GM21447 (cell line): ENCODE measurements around the gene GRIK3.

Source experiments
- ATAC-seq: cut with Tn5 transposase; IDR thresholded peaks from one replicate; pipeline ENCODE4 v1.9.1; 2021; ENCODE audit not compliant: unreplicated experiment

GRIK3 gene

DNA sequence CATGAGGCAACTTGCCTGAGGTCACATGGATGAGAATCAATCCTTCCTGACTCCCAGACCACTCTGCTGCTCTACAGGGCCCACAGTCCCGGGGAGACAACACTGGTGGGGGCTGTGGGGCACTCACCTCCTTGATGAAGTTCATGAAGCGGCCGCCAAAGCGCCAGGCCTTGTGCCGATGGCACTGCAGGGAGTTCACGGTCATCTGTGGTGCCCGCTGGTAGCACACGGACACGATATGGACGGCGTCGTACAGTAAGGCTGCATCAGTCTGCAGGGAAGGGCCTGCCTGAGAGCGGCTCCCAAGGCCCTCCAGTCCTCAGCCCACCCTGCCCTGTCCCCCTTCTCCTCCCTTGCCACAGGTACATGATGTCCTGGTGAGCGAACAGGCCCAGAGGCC lies 175.3 kb downstream of the GRIK3 start:
- ATAC-seq, result no peak

DNA sequence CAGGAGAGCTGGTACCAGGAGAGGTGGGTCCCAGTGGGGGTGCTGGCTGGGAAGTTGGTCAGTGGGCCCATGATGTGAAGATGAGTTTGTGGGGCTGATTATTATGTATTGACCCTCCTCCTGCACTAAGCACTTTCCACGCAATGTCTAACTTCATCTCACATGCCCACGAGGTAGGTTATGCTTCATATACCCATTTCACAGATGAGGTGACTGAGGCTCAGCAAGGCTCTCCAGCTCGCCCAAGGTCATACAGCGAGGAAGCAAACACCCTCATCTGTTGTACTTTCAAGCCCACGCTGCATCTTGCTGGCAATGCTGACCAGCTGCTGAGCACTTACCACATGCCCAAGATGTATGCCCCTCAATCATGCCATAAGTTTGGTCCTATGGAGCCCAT lies 175.8 kb downstream of the GRIK3 start:
- no peak for ATAC-seq

DNA sequence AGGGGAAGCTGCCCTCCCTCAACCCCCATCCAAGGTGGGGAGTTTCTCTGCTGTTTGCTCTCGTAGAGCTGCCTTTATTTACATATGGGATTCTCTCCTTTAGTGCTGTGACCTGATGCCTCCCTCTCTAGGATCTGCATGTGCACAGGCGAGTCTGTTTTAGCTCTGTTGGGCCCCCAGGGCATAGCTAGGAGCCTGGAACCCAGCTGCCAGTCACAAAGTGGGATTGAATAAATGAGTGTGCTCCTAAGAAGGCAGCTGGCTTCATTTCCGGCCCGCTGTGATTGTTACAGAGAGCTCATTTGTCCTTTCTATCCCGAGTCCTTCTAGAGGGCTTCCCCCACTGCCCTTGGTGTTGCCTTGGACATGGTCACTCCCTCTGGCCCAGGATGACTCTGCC lies 176.6 kb downstream of the GRIK3 start:
- no peak for ATAC-seq

GRCh38 chr1:36855699-36856494 lies 178.4 kb downstream of the GRIK3 start:
- ATAC-seq, result no peak

- no peak for ATAC-seq
Observed at GRCh38 chr1:36853638-36854037, 180.7 kb downstream of the GRIK3 start.

GRCh38 chr1:36852586-36852985 lies 181.7 kb downstream of the GRIK3 start:
- no peak for ATAC-seq

DNA sequence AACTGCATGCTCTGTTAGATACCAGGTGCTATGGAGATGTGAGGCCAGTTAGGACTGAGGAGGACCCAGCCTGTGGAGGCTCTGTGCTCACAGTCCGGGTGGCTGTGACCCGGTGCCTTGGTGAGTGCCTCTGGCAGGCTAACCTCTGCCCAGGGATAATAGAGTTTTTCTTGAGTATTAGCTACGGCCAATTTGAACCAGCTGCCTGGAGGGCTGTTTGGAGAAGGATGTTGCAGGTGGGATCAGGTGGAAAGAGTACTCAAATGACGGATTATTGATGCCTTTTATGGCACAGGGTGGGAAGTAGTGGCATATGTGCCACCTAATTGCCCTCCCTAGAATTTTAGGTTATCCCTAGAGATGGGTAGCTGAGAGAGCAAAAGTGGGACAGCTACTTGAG lies 182.7 kb downstream of the GRIK3 start:
- no peak for ATAC-seq

- ATAC-seq, result no peak
Observed at GRCh38 chr1:36851087-36851486, 183.2 kb downstream of the GRIK3 start.

DNA sequence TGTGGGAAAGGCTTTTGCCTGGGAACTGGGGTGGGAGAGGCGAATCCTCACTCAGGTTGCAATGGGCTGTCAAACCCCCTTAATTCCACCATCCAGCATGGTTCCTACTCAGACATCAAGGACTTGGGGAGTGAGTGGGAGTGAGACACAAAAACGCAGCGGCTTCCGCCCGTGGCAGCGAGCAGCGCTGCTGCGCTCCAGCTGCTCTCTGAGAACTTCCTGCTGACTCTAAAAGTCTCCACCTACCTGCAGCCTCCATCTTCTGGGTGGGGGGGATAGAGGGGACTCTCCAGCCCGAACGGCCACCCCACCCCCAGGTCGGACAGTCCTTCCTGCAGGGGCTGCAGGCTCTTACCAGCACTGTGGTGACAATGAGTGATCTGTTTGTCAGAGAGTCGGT lies 184.4 kb downstream of the GRIK3 start:
- ATAC-seq, result no peak

- ATAC-seq, result no peak
Observed at GRCh38 chr1:36847761-36848160, 186.6 kb downstream of the GRIK3 start.

DNA sequence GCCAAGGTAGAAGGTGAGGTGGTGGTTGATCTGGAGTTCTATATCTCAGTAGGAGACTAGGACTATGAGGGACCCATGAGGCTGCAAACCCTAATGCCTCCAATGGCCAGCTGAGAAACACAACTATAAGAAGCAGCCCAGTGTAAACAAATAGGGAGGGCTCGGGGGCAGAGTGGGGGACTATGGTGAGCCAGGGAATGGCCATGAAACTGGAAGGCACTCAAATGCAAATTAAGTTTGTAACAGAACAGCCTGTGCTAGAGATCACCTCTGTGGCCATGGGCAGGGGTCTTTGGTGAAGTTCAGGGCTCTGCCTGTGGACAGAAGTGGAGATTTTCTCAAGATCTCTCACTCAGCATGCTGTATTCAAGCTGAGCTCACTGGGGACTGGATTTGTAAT lies 187.1 kb downstream of the GRIK3 start:
- ATAC-seq, result no peak

- no peak for ATAC-seq
Observed at GRCh38 chr1:36846357-36846756, 188.0 kb downstream of the GRIK3 start.

DNA sequence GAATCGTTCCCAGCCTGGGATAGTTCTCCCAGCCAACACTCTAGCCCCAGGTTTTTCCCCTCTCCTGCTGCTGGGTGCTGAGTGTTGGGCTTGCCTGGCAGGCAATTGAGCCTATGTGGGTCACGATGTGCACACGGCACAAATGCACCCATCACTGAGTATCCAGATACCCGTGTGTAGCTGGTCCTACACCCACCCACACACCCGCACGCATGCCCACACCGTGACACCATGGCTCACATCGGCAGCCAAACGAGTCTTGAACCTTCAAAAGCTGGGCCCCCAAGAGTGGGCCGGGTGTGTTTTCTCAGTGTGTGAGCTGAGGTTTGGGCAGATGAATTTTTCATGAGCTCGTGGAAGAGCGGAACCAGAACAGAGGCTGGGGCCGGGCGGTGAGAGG lies 188.5 kb downstream of the GRIK3 start:
- ATAC-seq, result no peak

- no peak for ATAC-seq
Observed at GRCh38 chr1:36844917-36845316, 189.4 kb downstream of the GRIK3 start.

DNA sequence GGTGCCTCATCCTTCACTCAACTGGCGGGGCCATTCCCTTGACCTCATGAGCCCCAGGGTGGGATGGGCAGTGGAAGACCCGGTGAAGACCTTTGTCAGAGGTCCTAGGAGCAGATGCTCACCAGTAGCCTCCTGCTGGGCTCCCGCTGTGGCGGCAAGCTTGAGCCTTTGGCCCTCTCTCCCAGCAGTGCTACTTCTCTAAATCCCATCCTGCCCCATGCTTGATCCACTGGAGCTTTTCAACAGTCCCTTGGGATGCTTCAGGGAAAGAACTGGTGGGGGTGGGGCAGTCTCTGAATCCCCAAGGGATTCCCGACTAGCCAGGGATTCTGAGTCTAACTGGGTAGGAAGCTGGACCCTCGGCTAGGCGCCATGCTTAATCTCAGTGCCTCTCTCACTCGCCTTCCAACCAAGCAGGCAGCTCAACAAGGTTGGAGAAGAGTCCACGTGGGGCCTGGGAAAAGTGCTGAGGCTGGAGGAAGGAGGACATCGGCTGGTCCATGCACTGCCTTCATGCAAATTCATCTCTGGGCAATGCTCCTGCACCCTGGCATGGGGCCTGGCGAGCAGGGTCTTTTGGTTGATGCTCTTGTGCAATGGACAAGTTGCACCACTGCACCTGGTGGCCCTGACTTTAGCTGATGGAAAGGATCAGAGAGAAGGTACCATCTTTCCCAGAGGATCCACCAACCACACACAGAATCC lies 190.3 kb downstream of the GRIK3 start:
- no peak for ATAC-seq

- ATAC-seq, result no peak
Observed at GRCh38 chr1:36843027-36843426, 191.3 kb downstream of the GRIK3 start.

DNA sequence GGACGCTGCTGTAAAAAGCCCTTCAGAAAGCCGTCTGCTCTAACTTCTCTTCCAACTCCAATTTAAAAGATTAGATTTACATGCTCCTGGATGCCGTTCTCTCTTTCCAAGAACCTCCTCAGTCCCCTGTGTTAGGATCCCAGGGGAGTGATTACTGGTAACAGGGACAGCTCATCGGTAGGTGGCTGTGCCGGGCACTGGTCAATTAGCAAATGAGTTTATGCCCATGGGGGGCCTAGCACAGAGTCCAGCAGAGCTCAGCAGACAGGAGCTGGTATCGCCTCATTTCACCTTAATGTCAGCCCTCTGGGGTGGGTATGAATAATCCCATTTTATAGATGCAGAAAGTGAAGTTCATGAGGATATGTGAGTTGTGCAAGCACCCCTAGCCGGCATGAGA lies 191.9 kb downstream of the GRIK3 start:
- no peak for ATAC-seq

GRCh38 chr1:36839485-36839884 lies 194.8 kb downstream of the GRIK3 start:
- ATAC-seq, result no peak

GRCh38 chr1:36838888-36839287 lies 195.4 kb downstream of the GRIK3 start:
- no peak for ATAC-seq

GRCh38 chr1:36836916-36837315 lies 197.4 kb downstream of the GRIK3 start:
- no peak for ATAC-seq

DNA sequence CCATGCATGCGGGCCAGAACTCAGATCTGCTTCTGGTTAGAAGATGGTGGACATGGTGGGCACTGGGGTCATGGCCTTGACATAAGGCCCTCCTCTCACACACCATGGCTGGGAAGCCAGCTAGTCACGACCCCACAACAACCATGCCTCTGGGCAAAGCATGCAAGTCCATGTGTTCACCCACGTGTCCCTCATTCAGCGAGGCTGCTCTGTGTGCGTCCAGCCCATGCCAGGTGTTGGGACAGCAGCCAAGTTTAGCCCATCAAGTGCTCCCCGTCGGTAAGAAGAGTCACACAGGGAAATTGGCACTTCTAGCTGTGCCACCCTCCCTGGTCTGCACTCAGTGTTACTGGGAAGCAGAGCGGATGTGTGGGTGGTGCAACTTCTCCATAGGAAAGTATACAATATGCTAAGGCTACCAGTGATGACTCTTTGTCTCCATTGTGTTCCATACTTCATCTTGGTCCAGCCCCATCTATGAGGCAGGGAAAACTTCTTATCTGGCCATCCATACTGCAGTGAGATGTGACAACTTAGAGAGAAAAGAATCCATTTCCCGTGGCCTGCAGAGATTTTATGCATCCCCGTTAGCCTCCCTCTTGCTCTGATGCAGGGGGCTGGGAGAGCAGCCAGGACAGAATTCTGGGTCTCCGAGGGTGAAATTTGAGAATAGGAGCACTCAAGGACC lies 198.0 kb downstream of the GRIK3 start:
- no peak for ATAC-seq

- no peak for ATAC-seq
Observed at GRCh38 chr1:36835696-36836095, 198.6 kb downstream of the GRIK3 start.
